HG03097 (cell line): Measurements from ENCODE around the gene CPLX3.

Experiments used
- ATAC-seq: cut with Tn5 transposase; IDR thresholded peaks from one replicate; pipeline ENCODE4 v1.9.1; 2021; ENCODE audit not compliant: unreplicated experiment, low FRiP score

The CPLX3 gene

GRCh38 chr15:74802290-74802689 lies 24.1 kb upstream of the CPLX3 start:
- ATAC-seq = no peak

GRCh38 chr15:74802862-74803447 lies 23.5 kb upstream of the CPLX3 start:
- ATAC-seq = no peak

GRCh38 chr15:74804935-74805334 lies 21.5 kb upstream of the CPLX3 start:
- no peak for ATAC-seq

- no peak for ATAC-seq
Observed at GRCh38 chr15:74807282-74807681, 19.1 kb upstream of the CPLX3 start.

GRCh38 chr15:74808078-74808839 lies 18.2 kb upstream of the CPLX3 start:
- no peak for ATAC-seq

GRCh38 chr15:74808840-74809229 lies 17.6 kb upstream of the CPLX3 start:
- ATAC-seq = no peak

- no peak for ATAC-seq
Observed at GRCh38 chr15:74809242-74809641, 17.2 kb upstream of the CPLX3 start.

- no peak for ATAC-seq
Observed at GRCh38 chr15:74809956-74810355, 16.5 kb upstream of the CPLX3 start.

- no peak for ATAC-seq
Observed at GRCh38 chr15:74812533-74812932, 13.9 kb upstream of the CPLX3 start, which contains the start of gene LMAN1L. LMAN1L (plus strand) TSS chr15:74812835; CDS start chr15:74812855, 20 bp downstream.

GRCh38 chr15:74815121-74815934 lies 11.1 kb upstream of the CPLX3 start:
- ATAC-seq = no peak

- ATAC-seq = no peak
Observed at GRCh38 chr15:74815961-74816360, 10.5 kb upstream of the CPLX3 start.

GRCh38 chr15:74816624-74817369 lies 9.6 kb upstream of the CPLX3 start:
- ATAC-seq = no peak

- ATAC-seq = no peak
Observed at GRCh38 chr15:74817370-74817737, 9.1 kb upstream of the CPLX3 start.

GRCh38 chr15:74820056-74820455 lies 6.4 kb upstream of the CPLX3 start:
- ATAC-seq = no peak

GRCh38 chr15:74821091-74821789 lies 5.2 kb upstream of the CPLX3 start:
- peak; percentile 62 for ATAC-seq

- ATAC-seq = no peak
Observed at GRCh38 chr15:74821790-74822158, 4.7 kb upstream of the CPLX3 start.

GRCh38 chr15:74822233-74822632 lies 4.2 kb upstream of the CPLX3 start:
- no peak for ATAC-seq

- no peak for ATAC-seq
Observed at GRCh38 chr15:74823324-74823723, 3.1 kb upstream of the CPLX3 start.

- ATAC-seq = no peak
Observed at GRCh38 chr15:74824976-74825375, 1.5 kb upstream of the CPLX3 start.

- no peak for ATAC-seq
Observed at GRCh38 chr15:74825866-74826265, 561 bp upstream of the CPLX3 start.
